Measurements from ENCODE around the gene ABCG4.

DNA sequence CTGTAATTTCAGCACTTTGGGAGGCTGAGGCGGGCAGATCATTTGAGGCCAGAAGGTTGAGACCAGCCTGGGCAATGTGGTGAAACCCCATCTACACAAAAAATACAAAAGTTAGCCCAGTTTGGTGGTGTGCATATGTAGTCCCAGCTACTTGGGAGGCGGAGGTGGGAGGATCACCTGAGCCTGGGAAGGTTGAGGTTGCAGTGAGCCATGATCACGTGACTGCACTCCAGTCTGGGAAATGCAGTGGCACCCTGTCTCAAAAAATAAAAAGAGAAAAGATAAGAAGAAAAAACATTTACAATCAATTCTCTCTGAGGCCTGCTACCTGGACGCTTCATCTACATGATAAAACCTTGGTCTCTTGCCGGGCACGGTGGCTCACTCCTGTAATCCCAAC is 50.1 kb downstream of the ABCG4 start:
- TF ChIP-seq, protein P1, sequence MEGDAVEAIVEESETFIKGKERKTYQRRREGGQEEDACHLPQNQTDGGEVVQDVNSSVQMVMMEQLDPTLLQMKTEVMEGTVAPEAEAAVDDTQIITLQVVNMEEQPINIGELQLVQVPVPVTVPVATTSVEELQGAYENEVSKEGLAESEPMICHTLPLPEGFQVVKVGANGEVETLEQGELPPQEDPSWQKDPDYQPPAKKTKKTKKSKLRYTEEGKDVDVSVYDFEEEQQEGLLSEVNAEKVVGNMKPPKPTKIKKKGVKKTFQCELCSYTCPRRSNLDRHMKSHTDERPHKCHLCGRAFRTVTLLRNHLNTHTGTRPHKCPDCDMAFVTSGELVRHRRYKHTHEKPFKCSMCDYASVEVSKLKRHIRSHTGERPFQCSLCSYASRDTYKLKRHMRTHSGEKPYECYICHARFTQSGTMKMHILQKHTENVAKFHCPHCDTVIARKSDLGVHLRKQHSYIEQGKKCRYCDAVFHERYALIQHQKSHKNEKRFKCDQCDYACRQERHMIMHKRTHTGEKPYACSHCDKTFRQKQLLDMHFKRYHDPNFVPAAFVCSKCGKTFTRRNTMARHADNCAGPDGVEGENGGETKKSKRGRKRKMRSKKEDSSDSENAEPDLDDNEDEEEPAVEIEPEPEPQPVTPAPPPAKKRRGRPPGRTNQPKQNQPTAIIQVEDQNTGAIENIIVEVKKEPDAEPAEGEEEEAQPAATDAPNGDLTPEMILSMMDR (IDR thresholded peaks at IDR 0.05 in 2 of 3, conservative IDR thresholded peaks at IDR 0.05 in 1 of 3; ENCODE audit: insufficient read depth in 2 of 3, low read depth in 1 of 3, low read length in 3 of 3), result no peak
- no peak for TF ChIP-seq TRIM28 (IDR thresholded peaks at IDR 0.05)
- TF ChIP-seq NFE2L1 (tag; IDR thresholded peaks at IDR 0.05; ENCODE audit: borderline replicate concordance, low read depth), result no peak
- no peak for TF ChIP-seq CREB1 (IDR thresholded peaks at IDR 0.05)
- TF ChIP-seq CREB1 (CRISPR knock-in tag; IDR thresholded peaks at IDR 0.05), result no peak
- TF ChIP-seq, protein P2, sequence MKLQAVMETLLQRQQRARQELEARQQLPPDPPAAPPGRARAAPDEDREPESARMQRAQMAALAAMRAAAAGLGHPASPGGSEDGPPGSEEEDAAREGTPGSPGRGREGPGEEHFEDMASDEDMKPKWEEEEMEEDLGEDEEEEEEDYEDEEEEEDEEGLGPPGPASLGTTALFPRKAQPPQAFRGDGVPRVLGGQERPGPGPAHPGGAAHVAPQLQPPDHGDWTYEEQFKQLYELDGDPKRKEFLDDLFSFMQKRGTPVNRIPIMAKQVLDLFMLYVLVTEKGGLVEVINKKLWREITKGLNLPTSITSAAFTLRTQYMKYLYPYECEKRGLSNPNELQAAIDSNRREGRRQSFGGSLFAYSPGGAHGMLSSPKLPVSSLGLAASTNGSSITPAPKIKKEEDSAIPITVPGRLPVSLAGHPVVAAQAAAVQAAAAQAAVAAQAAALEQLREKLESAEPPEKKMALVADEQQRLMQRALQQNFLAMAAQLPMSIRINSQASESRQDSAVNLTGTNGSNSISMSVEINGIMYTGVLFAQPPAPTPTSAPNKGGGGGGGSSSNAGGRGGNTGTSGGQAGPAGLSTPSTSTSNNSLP (IDR thresholded peaks at IDR 0.05; ENCODE audit: borderline replicate concordance, low read depth, low read length), result no peak
- no peak for TF ChIP-seq CBX5 (IDR thresholded peaks at IDR 0.05; ENCODE audit: borderline replicate concordance, low read depth)
- TF ChIP-seq MXI1 (IDR thresholded peaks at IDR 0.05; ENCODE audit: low read depth, low read length), result no peak
